HAP-1 (cell line): ENCODE data around the gene SLX4.
A peak's percentile ranks its signal among the peaks of the same experiment; 100 is the strongest.

Experiments used
- DNase-seq, 2 experiments: peaks; one replicate each; pipeline ENCODE4 v3.0.0-alpha.2; 2016 to 2020; ENCODE audit warnings: low spot score in 2 of 2
- H3K27me3 ChIP-seq: fragments of 250-450 bp; sonication (Bioruptor Pico); 2 replicates; pipeline ENCODE4 v1.5.1; 2020; ENCODE audit warnings: low read depth, mild to moderate bottlenecking, moderate library complexity
- H3K36me3 ChIP-seq: fragments of 250-450 bp; sonication (Bioruptor Pico); replicated peaks from 2 replicates; pipeline ENCODE4 v1.5.1; 2020; ENCODE audit warnings: mild to moderate bottlenecking
- H3K4me1 ChIP-seq: fragments of 250-450 bp; sonication (Bioruptor Pico); 2 replicates; pipeline ENCODE4 v1.5.1; 2020; ENCODE audit warnings: mild to moderate bottlenecking
- H3K4me3 ChIP-seq: fragments of 250-450 bp; sonication (Bioruptor Pico); 2 replicates; pipeline ENCODE4 v1.5.1; 2020; ENCODE audit warnings: mild to moderate bottlenecking, moderate library complexity
- H3K9me3 ChIP-seq: fragments of 250-450 bp; sonication (Bioruptor Pico); 2 replicates; pipeline ENCODE4 v1.5.1; 2020; ENCODE audit warnings: mild to moderate bottlenecking, moderate library complexity
- in situ Hi-C: fragments of 300-500 bp; cut with MboI; formaldehyde crosslinking; loops from 3 replicates; pipeline ENCODE4 v1.14.3; 2020; ENCODE audit warnings: low sequenced_read_pairs, inconsistent platforms, mixed read lengths

SLX4 gene

DNA sequence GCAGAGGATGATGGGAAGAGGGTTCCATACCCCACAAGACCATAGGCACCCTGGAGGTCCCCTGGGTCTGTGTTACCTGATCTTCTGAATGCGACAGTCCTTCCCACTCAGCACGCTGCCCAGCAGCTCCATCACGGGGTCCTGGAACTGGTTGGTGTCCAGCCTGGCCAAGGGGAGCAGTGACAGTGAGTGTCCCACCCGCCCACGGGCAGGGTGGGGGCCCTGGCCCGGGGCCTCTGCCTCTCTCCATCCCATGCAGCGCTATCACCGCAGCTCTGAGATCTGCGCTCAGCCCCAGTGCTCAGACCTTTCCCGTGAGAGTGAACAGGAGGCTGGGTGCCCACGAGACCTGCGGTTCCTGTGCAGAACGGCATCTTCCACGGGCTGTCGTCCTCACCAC lies 49.8 kb downstream of the SLX4 start:
- no peaks in the 10 kb centered on the region for H3K4me1 ChIP-seq
- no peaks in the 10 kb centered on the region for H3K36me3 ChIP-seq
- H3K27me3 ChIP-seq = no peaks in the 10 kb centered on the region
- in situ Hi-C loops = no loop called here
- DNase-seq = no peak
- H3K4me3 ChIP-seq = no peak overlapping the region
- H3K9me3 ChIP-seq = no peaks in the 10 kb centered on the region

DNA sequence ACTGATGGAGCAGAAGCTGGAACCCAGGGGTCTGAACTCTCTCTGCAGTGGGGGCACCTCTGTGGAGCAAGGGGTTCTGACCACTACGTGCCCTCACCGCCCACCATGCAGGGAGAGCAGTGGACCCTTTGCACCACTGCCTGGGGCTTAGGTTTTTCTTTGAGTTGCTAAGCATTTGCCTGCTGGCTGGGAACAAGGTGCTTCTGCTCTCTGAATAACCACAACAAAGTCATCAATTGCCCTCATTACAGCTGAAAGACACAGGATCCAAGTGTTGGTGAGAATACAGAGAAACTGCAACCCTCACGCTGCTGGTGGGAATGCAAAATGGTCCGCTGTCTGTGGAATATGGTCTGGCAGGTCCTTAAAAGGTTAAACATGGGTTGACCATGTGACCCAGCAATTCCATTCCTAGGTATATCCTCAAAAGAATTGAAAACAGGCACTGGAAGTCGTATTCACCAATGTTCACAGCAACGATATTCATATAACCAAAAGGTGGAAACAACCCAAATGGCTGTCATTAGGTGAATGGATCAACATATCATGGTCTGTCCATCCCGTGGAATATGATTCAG lies 57.0 kb downstream of the SLX4 start:
- no peak for DNase-seq
- no peaks in the 10 kb centered on the region for H3K27me3 ChIP-seq
- H3K4me1 ChIP-seq = peaks cover 7% of the 10 kb centered on the region
- no peaks in the 10 kb centered on the region for H3K9me3 ChIP-seq
- in situ Hi-C loops = no loop called here
- no peak overlapping the region for H3K4me3 ChIP-seq
- no peaks in the 10 kb centered on the region for H3K36me3 ChIP-seq

DNA sequence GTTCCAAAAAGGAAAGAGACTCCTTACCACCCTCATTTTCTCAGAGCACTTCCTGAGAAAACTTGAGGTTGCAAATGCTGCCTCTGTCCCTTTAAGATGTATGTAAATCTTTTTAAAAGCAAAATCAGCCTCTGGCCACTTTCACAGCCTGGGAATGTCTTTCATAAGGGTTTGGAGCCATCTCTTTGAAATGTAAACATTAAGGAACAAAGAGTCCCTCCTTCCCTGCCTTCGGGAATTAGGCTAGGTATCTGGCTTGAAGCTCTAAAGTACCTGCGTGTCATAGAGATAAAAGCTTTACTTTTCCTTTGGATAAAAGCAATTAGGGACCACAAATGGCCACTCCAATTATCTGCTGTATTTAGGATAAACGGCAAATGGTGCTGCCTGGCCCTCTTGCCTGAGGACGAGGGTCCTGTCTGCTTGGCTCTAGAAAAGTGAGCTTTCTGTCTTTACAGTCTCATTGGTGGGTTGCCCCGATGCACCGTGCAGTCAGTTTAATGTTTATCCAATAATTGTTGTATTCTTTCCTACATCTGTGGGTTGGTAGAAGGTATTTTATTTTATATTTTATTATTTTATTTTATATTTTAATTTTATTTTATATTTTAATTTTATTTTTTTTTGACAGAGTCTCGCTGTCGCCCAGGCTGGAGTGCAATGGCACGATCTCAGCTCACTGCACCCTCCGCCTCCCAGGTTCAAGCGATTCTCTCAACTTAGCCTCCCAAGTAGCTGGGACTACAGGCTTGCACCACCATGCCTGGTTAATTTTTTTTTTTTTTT lies 58.1 kb downstream of the SLX4 start:
- no peaks in the 10 kb centered on the region for H3K9me3 ChIP-seq
- DNase-seq = peak; percentile 69 to 93
- no peaks in the 10 kb centered on the region for H3K36me3 ChIP-seq
- no peaks in the 10 kb centered on the region for H3K27me3 ChIP-seq
- H3K4me3 ChIP-seq = no peak overlapping the region
- H3K4me1 ChIP-seq = peaks cover 7% of the 10 kb centered on the region
- in situ Hi-C loops = no loop called here

DNA sequence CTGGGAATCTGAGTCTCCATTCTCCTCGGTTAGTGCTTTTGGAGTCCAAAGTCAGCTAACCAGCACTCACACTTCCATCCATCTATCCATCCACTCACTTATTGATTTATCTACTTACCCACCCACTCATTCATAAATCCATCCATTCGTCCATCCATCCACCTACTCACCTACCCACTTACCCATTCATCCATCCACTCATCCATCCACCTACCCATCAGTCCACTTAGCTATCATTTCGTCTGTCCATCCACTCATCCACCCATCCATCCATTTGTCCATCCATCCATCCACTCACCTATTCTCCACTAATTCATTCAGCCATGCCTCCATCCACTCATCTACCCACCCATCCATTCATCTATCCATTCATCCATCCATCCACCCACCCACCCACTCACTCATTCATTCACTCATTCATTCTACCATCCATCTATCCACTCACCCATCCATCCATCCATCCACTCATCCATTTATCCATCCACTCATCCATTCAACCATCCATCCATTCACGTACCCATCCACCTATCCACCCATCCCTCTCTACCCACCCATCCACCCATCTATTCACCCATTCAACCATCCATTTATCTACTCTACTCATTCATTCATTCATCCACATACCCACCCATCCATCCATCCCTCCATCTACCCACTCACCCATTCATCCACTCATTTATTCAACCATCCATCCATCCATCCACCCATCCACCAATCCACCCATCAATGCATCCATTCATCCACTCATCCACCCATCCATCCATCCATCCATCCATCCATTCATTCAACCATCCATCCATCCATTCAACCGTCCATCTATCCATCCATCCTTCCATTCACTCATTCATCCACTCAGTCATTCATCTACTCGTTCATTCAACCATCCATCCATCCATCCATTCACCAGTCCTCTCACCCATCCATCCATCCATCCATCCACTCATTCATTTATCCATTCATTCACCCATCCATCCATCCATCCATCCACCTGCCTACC lies 60.3 kb downstream of the SLX4 start:
- in situ Hi-C loops = no loop called here
- Histone ChIP-seq H3K36me3 (no peaks in the 10 kb centered on the region), H3K4me3 (no peak overlapping the region), H3K27me3 (no peaks in the 10 kb centered on the region), H3K4me1 (peaks cover 7% of the 10 kb centered on the region), H3K9me3 (no peaks in the 10 kb centered on the region)
- no peak for DNase-seq

DNA sequence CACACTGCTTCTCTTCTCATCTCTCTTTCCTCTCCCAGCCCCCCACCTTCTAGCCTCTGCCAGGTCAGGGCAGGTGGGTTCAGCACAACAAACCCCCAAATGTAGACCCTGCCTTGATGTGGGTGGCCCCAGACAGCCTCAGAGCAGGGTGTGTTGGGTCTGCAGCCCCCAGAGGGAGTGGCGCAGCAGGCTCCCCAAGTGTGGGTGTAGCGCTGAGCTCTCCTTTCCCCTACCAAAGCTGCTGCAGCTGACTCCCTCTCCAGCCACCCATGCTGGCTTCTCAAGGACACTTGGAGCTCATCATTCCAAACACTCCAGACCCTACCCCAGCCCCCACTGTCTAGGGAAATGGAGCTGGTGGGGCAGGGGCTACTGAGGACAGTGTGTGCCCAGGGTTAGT lies 61.5 kb downstream of the SLX4 start:
- no peaks in the 10 kb centered on the region for H3K27me3 ChIP-seq
- H3K9me3 ChIP-seq = no peaks in the 10 kb centered on the region
- H3K4me1 ChIP-seq = peaks cover 7% of the 10 kb centered on the region
- in situ Hi-C loops = no loop called here
- H3K4me3 ChIP-seq = no peak overlapping the region
- H3K36me3 ChIP-seq = no peaks in the 10 kb centered on the region
- DNase-seq = no peak

- in situ Hi-C loops = no loop called here
- Histone ChIP-seq H3K36me3 (no peaks in the 10 kb centered on the region), H3K9me3 (no peaks in the 10 kb centered on the region), H3K27me3 (no peaks in the 10 kb centered on the region), H3K4me1 (peaks cover 7% of the 10 kb centered on the region), H3K4me3 (no peak overlapping the region)
- DNase-seq = no peak
These were observed 62.5 kb downstream of the SLX4 start for GRCh38 chr16:3548859-3549258.

- in situ Hi-C loops = no loop called here
- Histone ChIP-seq H3K9me3 (no peaks in the 10 kb centered on the region), H3K27me3 (no peaks in the 10 kb centered on the region), H3K4me3 (no peak overlapping the region), H3K36me3 (no peaks in the 10 kb centered on the region), H3K4me1 (peaks cover 6% of the 10 kb centered on the region)
- DNase-seq = no peak
These were observed 63.0 kb downstream of the SLX4 start for GRCh38 chr16:3548445-3548844.

GRCh38 chr16:3546986-3547682 lies 64.3 kb downstream of the SLX4 start:
- no peaks in the 10 kb centered on the region for H3K36me3 ChIP-seq
- no peak for DNase-seq
- no peak overlapping the region for H3K4me3 ChIP-seq
- no peaks in the 10 kb centered on the region for H3K4me1 ChIP-seq
- H3K9me3 ChIP-seq = no peaks in the 10 kb centered on the region
- in situ Hi-C loops = no loop called here
- H3K27me3 ChIP-seq = no peaks in the 10 kb centered on the region

DNA sequence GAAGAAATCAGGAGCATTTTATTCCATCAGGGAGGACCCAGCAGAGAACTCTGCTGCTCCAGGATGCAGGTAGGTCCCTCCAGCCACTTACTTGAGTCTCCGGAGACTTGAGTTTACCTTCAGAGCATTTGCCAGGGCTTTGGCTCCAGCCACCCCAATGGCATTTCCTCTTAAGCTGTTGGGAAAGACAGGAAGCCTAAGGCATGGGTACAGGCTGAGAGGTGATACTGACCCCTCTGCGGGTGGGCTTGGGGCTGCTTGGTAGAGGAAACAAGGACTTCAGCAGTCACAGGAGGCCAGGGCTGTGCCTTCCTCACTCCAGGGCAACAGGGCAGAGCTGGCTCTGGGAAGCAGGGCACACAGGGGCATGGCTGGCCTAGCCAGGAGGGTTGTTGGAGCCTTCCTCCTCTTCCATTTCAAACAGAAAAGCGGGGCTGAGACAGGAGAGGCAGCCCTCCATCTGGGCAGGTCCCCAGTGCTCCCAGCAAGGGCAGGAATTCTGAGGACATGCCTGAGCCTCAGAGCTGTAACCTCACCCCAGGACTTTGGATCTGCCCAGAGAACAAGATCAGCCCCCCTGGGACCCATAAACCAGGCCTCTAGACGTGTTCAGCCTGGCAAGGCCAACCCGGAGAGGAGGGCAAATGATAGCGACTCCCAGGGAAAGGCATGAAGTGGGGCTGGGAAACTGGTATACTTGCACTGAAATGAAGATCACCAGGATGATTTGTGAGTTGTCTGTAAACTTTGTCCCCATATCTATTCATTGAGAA lies 68.6 kb downstream of the SLX4 start:
- Histone ChIP-seq H3K36me3 (0 out of 2 replicates have a peak, but pooled peaks cover 3% of the 10 kb centered on the region), H3K4me1 (no peaks in the 10 kb centered on the region), H3K4me3 (no peak overlapping the region), H3K9me3 (no peaks in the 10 kb centered on the region), H3K27me3 (no peaks in the 10 kb centered on the region)
- in situ Hi-C loops = no loop called here
- DNase-seq = peak in 1 of 2 experiments; percentile 28

DNA sequence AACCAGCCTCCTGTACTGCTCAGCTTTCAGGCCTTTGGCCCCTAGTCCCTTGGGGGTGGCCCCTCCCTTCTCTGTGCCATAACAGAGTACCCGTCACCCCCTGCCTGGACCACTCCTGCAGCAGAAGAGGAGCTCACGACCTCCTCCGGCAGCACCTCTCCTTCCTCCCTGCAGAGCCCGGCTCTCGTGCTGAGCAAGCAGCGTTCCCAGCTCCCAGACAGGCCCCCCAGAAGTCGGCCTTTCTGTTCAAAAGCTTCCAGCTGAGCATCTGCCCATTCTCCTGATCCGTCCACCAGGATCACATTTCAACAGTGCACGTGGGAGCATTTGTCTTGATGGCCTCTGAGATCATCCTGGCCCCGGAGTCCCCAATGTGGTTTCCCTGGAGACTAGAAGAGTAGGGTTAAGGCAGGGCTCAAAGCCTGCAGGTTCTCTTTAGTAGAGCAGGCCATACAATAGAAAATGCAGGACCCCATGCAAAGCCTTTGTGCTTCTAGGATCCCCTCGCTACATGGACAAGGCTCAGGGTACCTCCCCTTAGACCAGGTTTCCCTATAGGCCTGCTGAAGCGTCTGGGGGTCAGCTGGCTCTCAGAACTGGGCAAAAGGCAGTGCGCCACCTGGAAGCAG lies 69.8 kb downstream of the SLX4 start:
- in situ Hi-C loops = no loop called here
- 0 out of 2 replicates have a peak, but pooled peaks cover 6% of the 10 kb centered on the region for H3K36me3 ChIP-seq
- H3K4me1 ChIP-seq = no peaks in the 10 kb centered on the region
- no peaks in the 10 kb centered on the region for H3K27me3 ChIP-seq
- no peaks in the 10 kb centered on the region for H3K9me3 ChIP-seq
- no peak for DNase-seq
- H3K4me3 ChIP-seq = no peak overlapping the region

DNA sequence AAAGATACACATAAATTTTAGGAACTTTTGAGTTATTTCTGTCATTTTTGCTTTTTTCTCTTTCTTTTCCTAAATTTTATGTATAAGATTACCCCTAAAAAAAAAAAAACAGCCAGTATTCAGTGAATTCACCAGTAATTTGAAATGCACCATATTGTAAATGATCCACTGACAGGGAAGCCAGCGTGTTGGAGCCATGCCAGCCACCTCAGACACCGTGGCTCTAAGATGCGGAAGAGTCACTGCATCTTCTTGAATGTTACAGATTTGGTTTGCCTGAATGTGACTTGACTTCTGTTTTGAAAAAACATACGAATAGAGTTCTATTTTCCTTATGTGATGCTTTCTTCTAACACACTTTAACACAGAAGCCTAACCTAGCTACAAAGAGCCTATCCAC lies 73.2 kb downstream of the SLX4 start:
- Histone ChIP-seq H3K4me3 (no peak overlapping the region), H3K27me3 (no peaks in the 10 kb centered on the region), H3K36me3 (peaks cover 13% of the 10 kb centered on the region; the same call in 1 of the 2 replicates), H3K4me1 (no peaks in the 10 kb centered on the region), H3K9me3 (no peaks in the 10 kb centered on the region)
- in situ Hi-C loops = no loop called here
- DNase-seq = no peak

- Histone ChIP-seq H3K36me3 (peaks cover 19% of the 10 kb centered on the region), H3K27me3 (no peaks in the 10 kb centered on the region), H3K4me1 (no peaks in the 10 kb centered on the region), H3K4me3 (no peak overlapping the region), H3K9me3 (no peaks in the 10 kb centered on the region)
- DNase-seq = no peak
- in situ Hi-C loops = no loop called here
These were observed 74.6 kb downstream of the SLX4 start for GRCh38 chr16:3536851-3537250.
